ENCODE measurements around the gene C4BPB.
"Not testable (repeated sequence)": the region's sequence is repeated elsewhere in the genome, so short reads cannot be mapped to it uniquely, and the experiment has no call there.

The C4BPB gene

GRCh38 chr1:207088701-207089626 is at the start of gene C4BPB:
TSS of gene C4BPB (plus strand) at chr1:207088860. CDS start at chr1:207089532, 672 bp downstream.
- DNase-seq = no peak

- DNase-seq = no peak
Measured at GRCh38 chr1:207039380-207040180, 49.1 kb upstream of the C4BPB start.

- no peak for DNase-seq
Measured at GRCh38 chr1:207040181-207040533, 48.5 kb upstream of the C4BPB start.

- DNase-seq = not testable (repeated sequence)
Measured at GRCh38 chr1:207041397-207041796, 47.3 kb upstream of the C4BPB start.

GRCh38 chr1:207045453-207045852 is 43.2 kb upstream of the C4BPB start:
- DNase-seq = no peak

GRCh38 chr1:207047505-207047904 is 41.2 kb upstream of the C4BPB start:
- no peak for DNase-seq

- DNase-seq = no peak
Measured at GRCh38 chr1:207048041-207048440, 40.6 kb upstream of the C4BPB start.

- DNase-seq = no peak
Measured at GRCh38 chr1:207049054-207049453, 39.6 kb upstream of the C4BPB start.

GRCh38 chr1:207049514-207049913 is 39.1 kb upstream of the C4BPB start:
- DNase-seq = no peak

- peak; percentile 62 for DNase-seq
Measured at GRCh38 chr1:207049974-207050391, 38.7 kb upstream of the C4BPB start.

GRCh38 chr1:207050480-207051190 is 38.0 kb upstream of the C4BPB start:
- DNase-seq = peak; percentile 73

- no peak for DNase-seq
Measured at GRCh38 chr1:207051191-207051943, 37.3 kb upstream of the C4BPB start, which contains the start of gene YOD1. TSS of gene YOD1 (minus strand) at chr1:207051208. CDS start at chr1:207051030, 178 bp downstream.

GRCh38 chr1:207052911-207053769 is 35.5 kb upstream of the C4BPB start, which contains the start of gene PFKFB2:
TSS of gene PFKFB2 (plus strand) at chr1:207053275. CDS start at chr1:207054718, 1,443 bp downstream.
- DNase-seq = peak; percentile 99

- DNase-seq = no peak
Measured at GRCh38 chr1:207054491-207054890, 34.2 kb upstream of the C4BPB start.

- DNase-seq = no peak
Measured at GRCh38 chr1:207055386-207056001, 33.2 kb upstream of the C4BPB start.

- DNase-seq = no peak
Measured at GRCh38 chr1:207056673-207057072, 32.0 kb upstream of the C4BPB start.

- no peak for DNase-seq
Measured at GRCh38 chr1:207058252-207058651, 30.4 kb upstream of the C4BPB start.

- peak; percentile 87 for DNase-seq
Measured at GRCh38 chr1:207058878-207059867, 29.5 kb upstream of the C4BPB start.

- DNase-seq = no peak
Measured at GRCh38 chr1:207059881-207060280, 28.8 kb upstream of the C4BPB start.

All from NCI-H1436 treated with DMSO at 0.1 percent for 48 hours (cell line).